HG03558 (cell line): ENCODE measurements around the gene NOVA2.
"Not testable (repeated sequence)": the region's sequence is repeated elsewhere in the genome, so short reads cannot be mapped to it uniquely, and the experiment has no call there.

Experiments
- ATAC-seq: cut with Tn5 transposase; IDR thresholded peaks from one replicate; pipeline ENCODE4 v1.9.1; 2021; ENCODE audit warnings: moderate number of reproducible peaks; ENCODE audit not compliant: unreplicated experiment; ENCODE audit errors: extremely low read depth

The NOVA2 gene

GRCh38 chr19:45900738-45901431, 72.8 kb downstream of the NOVA2 start:
- ATAC-seq, result no peak

- ATAC-seq, result no peak
These were observed 73.6 kb downstream of the NOVA2 start for GRCh38 chr19:45899919-45900589.

- no peak for ATAC-seq
These were observed 74.4 kb downstream of the NOVA2 start for GRCh38 chr19:45899253-45899652.

GRCh38 chr19:45897261-45897812, 76.3 kb downstream of the NOVA2 start:
- ATAC-seq, result no peak

GRCh38 chr19:45895983-45896599, 77.6 kb downstream of the NOVA2 start:
- not testable (repeated sequence) for ATAC-seq

- no peak for ATAC-seq
These were observed 78.1 kb downstream of the NOVA2 start for GRCh38 chr19:45895519-45895972.

- no peak for ATAC-seq
These were observed 82.8 kb downstream of the NOVA2 start for GRCh38 chr19:45890877-45891276.

GRCh38 chr19:45889210-45889885, 84.3 kb downstream of the NOVA2 start:
- ATAC-seq, result no peak

- no peak for ATAC-seq
These were observed 86.4 kb downstream of the NOVA2 start for GRCh38 chr19:45887200-45887710.

GRCh38 chr19:45886427-45887199, 87.1 kb downstream of the NOVA2 start:
- no peak for ATAC-seq

- ATAC-seq, result no peak
These were observed 87.9 kb downstream of the NOVA2 start, which contains the start of gene IRF2BP1 for GRCh38 chr19:45885556-45886426. TSS of gene IRF2BP1 (minus strand) at chr19:45886141. CDS start at chr19:45885774, 367 bp downstream.

GRCh38 chr19:45884682-45885555, 88.7 kb downstream of the NOVA2 start:
- no peak for ATAC-seq

GRCh38 chr19:45883881-45884681, 89.6 kb downstream of the NOVA2 start:
- no peak for ATAC-seq
